Midbrain (tissue), 1 donor: ENCODE data around the gene HDAC8.
A peak's percentile ranks its signal among the peaks of the same experiment; 100 is the strongest.
"Not testable (repeated sequence)": the region's sequence is repeated elsewhere in the genome, so short reads cannot be mapped to it uniquely, and the experiment has no call there.

Experiments
- DNase-seq: peaks from one replicate; lab custom pipeline; 2025; lab: John Stamatoyannopoulos, UW

The HDAC8 gene

DNA sequence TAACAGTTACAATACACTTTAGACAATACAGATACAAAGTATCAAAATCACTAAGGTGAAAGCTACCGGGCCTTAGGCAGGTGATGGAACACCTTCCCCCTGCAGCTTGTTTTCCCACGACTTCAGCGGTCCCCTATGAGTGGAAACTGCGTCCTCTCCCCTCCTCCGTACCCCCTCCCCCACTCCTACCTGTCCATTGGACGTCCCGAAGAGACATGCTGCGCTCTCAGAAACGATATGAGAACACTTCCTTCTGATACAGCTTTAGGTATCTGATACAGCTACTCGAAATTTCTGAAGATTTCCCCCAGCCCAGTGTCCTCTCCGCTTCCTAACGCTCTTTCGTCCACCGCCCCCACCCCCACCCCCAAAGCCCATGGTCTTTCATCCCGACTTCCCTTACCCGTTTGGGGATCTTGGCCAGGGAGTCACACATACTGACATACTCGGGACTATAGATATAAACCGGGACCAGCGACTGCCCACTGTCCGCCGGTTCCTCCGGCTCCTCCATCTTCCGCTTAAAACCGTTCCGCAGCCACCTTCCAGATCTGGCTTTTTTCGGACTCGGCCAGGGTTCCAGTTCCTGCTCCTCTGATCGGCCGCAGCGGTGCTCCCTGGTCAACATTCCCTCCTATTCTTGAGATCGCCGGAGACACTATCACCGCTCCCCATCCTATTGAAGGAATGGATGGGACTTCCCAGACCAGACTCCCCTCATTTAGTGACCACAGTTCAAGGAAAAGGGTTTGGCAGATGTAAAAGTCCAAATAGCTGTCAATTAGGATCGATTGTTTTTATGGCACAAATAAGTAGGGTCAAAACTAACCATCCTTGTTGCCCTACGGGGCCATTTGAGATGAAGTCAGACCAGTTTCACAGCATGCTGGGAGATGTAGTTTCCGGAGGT, at the start of gene HDAC8:
Gene HDAC8, minus strand, starts transcription at position 596 of the 910 bp plus-strand sequence. Its CDS starts 82 bp downstream, at position 514.
- peak; percentile 79 for DNase-seq

DNA sequence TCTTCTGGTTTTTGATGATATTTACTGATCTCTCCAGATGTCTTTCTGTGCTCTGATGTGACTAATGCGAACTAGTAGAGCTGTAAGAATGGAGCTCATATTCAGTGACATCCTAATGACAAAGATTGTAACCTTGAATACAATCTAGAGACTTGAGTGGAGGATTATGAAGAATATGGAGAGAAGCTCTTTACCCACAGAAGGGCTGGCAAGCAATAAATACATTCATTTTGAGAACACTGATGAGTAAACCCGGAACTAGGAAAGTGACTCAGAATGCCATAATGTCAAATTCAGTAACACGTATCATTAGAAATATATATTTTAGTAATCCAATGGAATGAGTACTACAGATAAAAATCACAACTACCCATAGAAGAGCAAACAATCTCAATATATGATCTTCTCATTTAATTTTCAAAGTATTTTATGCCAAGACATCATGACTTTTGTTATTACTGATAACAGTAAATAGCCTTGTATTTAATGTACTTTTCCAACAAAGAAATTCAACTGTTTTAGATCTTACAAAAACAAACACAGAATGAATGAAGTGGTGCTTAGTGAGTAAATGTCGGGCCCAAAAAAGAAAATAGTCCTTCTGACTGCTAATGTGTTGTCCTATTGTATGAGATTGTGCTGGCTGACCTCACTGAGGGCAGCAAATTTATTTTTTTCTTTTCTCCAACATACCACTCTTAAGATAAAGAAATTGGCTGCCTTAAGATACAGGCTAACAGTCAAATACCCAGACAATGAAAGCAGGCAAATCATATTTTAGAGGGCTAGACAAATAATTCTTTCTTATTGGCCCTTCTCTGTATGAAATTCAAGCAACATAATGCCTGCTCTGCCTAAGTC, 49.2 kb upstream of the HDAC8 start:
- DNase-seq, result no peak

DNA sequence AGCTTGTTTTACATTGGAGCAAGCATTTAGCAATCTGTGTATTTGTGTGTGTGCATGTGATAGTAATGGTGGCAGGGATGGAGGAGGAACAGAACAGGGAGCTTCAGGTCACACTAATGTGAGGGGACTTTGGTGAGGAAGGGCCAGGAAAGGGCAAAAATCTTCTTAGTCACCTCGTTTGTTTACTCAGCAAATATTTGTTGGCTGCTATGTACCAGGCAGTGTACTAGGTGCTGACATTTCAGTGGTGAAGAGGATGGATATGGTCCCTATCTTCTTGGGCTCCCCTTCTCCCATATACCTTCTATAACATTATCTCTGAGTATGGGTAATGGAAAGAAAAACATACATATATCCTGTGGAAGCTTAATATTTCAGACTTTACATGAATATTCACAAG, 48.5 kb upstream of the HDAC8 start:
- DNase-seq, result no peak

DNA sequence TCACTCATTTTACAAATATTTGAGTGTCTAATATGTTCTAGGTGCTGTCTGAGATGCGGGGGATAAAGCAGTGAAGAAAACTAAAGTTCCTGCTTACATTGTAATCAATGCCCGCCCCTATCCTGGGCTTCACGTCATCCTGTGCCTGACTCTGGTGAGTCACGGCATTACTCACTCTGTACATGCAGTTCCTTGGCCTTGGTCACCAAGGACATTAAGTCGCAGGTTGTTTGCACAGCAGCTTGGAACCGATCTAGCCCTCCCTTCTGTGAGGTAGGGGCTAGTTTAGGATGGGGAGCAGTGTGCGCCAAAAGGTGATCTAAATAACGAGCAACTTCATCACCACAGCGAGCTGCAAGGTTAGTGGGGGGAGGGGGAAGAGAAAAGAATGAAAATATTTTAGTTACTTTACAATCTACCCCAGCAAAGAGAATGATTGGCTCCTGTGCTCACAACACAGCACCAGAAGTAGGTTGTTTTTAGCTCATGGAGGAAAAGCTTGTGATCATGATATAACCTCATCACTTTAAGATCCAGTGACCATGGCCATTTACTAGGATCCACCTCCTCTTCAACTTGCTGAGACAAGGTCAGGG, 48.0 kb upstream of the HDAC8 start:
- DNase-seq, result no peak

DNA sequence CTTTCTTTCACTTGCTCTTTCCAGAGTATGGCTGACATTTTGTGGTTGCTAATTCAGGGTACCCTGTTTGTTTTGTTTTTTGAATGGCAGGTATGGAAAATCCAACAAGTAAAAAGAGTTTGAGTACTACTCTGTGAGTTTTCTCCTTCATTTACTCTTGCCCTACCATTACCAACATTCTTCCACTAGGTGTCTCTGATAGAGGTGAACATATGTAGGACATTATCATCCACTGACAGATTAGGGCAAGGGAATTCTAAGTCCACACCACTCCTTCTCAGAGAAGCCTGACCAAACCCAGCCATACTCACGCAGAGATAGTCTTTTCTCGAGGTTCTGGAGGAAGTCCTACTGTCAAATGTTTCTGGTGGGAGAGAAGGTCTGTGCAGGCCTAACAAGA, 36.7 kb upstream of the HDAC8 start:
- DNase-seq, result no peak

DNA sequence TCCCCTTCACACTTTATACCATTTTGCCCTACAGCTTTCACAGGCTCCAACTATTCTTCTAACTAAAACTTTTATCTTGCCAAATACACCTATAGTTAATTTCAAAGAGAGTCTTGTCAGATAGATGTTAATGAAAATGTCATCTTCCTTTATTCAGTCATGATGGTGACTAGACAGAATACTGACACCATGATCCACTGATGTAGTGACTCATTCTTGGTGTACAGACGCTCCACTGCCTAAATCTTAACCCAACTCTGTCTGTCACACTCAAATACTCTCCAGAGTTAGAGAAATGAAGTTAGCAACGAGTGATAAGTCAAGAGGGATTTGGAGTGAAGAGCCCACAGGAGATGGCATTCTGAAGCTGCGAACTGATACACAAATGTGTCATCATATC, 32.1 kb upstream of the HDAC8 start:
- DNase-seq, result no peak

DNA sequence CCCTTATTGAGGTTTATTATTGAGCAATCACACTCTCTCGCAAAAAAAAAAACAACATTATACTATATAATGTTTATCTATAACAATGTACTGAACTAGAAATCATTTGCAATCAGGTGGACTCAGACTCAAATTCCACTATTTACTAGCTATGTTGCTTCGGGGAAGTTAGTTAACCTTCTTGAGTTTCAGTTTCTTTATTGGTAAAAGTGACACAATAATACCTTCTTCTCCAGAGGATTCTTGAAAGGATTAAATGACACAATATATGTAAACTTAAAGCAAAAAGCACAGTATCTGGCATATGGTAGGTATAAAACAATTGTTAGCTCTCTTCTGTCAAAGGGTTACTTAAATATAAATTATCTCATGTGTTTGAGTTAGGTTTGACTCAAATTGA, 31.5 kb upstream of the HDAC8 start:
- no peak for DNase-seq

DNA sequence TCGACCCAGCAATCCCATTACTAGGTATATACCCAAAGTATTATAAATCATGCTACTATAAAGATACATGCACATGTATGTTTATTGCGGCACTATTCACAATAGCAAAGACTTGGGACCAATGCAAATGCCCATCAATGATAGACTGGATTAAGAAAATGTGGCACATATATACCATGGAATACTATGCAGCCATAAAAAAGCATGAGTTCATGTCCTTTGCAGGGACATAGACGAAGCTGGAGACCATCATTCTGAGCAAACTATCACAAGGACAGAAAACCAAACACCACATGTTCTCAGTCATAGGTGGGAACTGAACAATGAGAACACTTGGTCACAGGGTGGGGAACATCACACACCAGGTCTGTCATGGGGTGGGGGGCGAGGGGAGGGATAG, 18.4 kb upstream of the HDAC8 start:
- not testable (repeated sequence) for DNase-seq

DNA sequence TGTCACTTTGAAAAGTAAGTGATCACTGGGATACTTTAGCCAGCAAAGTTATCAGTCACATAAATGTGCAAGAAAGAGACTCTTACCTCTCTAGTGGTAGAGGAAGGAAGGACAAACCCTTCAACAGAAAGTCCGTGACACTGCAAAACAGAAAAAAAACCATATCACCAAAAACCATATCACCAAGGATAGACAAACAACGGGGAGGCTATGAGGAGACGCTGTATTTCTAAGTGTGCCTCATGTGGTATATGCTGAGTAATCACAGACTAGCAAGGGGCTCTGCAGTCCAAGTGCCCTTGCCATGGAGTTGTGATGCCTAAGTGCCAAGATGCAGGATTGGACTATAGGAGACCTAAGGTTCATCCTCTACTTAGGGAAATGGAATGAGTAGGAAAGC, 11.5 kb upstream of the HDAC8 start:
- no peak for DNase-seq

DNA sequence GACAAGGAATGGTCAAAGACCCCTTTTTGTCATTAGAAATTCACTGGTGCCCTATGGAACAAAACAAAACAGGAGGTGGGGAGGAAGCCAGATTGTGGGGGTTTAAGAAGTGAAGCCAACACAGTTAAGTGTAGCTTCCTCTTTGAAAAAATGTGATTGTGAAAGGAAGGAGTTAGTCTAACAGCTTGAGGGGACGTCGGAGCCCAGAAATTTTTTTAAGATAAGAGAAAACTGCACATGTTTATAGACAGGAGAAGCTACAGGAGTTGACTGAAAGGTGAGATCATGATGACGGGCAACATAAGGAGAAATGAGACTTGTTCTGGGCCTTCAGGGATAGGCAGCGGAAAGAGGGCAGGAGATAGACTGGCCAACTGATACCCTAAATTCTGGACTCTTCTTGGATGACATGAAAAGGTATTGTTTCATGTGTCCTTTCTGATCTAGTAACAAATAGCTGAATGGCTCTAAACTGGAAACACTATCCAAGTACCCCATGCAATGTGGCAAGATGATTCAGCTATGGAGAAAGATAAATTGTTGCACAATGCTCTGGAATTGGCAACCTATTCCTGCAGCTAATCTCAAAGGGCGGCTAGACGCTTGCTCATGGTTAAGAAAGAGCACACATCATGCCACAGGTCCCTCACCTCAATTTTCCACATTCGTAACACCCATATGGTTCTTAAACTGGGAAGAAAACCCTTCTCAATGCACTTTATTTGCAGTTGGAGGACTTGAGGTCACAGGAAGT, 3.7 kb upstream of the HDAC8 start:
- no peak for DNase-seq

DNA sequence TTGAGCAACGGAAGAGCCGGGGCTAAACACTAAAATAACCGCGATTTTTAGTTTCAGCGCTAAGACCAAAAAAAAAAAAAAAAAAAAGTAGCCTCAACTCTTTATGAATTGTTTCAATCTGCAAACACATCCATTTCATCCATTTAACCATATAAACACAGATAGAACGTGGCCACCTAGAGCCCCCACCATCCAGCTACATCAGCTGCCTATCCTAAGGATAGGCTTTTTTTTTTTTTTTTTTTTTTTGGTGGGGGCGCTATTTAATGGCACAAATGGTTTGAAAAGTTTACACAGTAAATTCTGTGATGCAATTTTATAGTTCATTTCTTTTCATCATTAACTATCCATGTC, 492 bp upstream of the HDAC8 start:
- DNase-seq, result no peak

DNA sequence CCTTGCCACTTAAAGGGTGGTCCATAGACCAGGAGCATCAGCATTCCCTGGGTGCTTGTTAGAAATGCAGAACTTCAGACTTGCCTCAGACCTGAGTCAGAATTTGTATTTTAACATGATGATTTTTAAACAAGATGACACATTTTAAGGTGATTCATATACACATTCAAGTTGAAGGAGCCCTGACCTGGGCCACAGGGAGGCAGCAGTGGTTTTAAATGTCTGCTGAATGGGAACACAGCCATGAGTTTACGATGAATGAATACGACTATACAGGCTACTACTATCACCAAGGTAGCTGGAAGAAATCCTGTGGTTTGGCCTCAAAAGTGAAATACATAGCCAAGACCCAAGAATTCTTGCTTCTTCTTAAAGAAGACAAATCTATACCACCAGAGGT, 2.9 kb downstream of the HDAC8 start:
- DNase-seq, result no peak

DNA sequence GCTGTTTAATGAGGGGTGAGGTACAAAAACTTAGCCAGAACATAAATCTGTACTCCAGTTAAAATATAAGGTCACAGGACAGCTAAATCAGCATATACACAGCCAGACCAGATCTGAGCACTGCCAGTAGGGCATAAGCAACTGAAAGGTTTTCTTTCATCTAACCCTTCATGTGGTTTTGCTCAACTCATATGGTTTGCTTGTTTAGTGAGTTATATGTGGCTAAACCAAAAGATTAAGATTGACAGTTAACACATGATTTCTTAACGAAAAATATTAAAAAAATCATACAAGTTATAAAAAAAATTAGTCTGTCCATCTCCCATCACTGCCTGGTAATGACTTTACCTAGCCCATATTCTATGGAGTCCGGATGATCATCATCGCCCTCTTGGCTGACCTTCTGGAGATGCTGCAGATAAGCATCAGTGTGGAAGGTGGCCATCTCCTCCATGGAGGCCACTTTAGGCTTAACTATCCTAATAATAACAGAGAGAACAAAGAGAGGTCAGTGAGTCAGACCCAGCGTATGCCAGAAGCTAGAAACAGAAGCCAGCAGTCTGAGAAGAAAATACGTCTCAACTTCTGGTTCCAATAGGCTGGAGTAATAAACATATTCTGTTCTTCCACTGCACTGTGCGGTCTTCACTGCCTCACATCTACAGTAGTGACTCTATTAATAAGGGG, 4.1 kb downstream of the HDAC8 start:
- DNase-seq, result no peak

DNA sequence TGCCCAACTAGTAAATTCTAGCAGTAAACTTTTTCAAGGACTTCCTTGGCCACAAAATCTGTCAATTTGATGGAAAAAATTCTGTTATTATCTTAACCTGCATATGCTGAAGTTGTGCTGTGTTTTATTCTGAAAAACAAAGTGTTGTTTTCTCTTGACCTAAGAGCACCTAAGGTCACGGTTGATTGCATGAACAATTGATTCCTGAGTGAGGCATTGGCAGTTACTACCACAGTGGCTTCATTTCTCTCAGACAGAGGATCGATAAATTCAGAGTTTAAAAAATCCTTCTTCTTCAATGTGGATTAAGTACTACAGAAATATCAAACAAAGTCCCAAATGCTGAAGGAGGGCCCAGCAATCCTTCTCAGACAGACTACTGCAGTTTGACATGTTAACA, 6.2 kb downstream of the HDAC8 start:
- no peak for DNase-seq

DNA sequence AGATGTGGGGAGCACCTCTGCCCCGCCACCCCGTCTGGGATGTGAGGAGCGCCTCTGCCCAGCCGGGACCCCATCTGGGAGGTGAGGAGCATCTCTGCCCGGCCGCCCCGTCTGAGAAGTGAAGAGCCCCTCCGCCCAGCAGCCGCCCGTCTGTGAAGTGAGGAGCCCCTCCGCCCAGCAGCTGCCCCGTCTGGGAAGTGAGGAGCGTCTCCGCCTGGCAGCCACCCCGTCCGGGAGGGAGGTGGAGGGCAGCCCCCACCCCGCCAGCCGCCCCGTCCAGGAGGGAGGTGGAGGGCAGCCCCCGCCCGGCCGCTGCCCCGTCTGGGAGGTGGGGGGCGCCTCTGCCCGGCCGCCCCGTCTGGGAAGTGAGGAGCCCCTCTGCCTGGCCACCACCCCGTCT, 13.0 kb downstream of the HDAC8 start:
- DNase-seq, result not testable (repeated sequence)

DNA sequence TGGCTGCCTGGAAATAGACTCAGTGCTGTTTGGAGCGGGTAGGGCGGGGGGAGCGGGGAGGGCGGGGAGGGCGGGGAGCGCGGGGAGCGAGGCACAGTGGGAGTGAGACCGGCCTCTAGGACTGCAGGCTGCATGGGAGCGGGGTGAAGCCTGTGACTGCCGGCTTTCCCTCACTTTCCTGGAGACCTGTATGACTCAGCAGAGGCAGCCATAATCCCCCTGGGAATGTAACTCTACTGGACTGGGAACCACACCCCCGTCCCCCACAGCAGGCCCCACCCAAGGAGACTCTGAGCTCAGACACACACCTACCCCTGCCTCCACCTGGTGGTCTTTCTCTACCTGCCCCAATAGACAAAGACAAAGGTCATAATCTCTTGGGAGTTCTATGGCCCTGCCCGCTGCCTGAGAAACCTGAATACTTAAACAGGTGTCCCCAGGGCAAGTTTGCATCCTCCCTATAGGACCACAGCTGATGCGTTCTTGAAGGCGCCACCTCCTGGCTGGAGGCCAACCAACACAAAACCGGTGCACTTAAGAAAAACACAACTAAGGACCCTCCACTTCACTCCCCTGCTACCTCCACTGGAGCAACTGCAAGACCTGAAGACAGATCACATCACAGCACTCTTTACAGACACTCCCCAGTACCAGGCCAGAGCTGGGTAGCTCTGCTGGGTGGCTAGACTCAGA, 18.0 kb downstream of the HDAC8 start:
- no peak for DNase-seq

DNA sequence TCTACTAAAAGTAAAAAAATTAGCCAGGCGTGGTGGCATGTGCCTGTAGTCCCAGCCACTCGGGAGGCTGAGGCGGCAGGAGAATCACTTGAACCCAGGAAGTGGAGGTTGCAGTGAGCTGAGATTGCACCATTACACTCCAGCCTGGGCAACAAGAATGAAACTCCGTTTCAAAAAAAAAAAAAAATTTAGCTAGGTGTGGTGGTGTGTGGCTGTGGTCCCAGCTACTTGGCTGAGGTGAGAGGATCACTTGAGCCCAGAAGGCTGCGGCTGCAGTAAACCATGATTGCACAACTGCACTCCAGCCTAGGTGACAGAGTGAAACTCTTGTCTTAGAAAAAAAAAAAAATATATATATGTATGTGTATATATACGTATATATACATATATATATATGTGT, 20.2 kb downstream of the HDAC8 start:
- DNase-seq, result not testable (repeated sequence)

DNA sequence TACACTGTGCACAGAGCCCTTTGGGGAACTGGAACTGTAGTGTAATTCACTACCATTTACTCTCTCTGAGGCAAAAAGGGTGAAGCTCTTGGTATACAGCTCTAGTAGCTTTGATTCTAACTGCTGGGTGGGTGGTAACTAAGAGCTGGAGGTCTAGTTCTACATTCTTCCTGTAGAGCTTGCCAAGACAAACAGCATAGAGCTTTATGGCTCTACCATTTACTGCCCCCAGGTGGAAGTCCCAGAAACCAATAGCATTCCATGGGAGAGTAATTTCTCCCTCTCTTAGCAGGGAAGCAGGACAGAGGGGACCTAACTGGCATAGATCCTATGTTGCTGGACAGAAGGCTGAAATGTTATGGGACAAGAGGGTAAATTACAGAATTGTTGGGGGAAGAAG, 26.7 kb downstream of the HDAC8 start:
- no peak for DNase-seq

DNA sequence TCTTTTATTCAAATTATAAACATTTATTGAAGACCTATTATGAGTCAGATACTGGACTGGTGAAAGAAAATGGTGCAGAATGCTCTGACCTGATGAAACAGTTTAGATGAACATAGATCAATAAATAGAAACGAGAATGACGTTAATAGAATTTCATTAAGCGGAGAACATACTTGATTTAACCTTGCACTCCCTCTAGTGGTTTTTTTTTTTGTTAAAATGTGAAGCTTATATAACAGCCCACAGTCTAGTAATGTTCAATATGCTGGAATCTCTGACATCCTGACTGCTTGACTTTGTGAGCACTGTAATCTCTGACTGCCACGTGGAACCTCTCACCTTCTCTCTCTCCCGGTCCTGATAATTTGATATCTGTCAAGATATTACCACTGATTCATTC, 32.3 kb downstream of the HDAC8 start:
- peak; percentile 2 for DNase-seq

DNA sequence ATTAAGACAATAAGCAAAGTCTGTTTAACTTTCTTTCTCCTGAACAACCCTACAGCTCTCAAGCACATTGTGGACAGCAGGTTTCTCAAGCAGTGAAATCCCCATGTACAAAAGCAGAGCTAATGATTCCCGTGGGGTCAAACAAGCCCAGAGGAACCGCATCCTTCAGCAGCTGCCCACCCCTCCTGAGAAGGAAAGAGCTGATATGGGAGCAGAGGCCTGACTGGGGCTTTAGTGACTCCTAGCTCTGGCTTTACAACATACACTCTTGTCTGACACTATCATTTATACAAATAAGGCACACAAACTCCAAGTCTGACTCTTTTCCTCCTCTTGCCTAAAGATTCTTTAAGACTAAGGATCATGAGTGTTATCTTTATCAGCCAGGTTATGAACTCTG, 32.8 kb downstream of the HDAC8 start:
- no peak for DNase-seq

DNA sequence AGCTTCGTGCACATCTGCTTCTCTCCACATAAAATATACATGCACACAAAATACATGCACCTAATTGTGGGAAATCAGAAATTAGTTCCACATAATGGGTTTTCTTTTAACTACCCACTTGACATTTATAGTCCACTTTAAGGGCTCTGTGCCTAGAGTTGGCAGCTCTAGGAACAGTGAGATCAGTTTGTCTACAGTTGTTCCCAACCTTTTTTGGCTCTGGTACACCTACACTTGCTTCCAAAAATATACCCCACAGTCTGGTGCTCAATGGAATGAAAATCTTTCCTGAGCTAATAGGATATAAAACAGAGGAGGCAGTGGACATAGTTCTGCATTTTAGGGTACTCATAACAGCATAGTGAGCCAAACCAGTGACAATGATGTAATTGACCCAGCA, 36.1 kb downstream of the HDAC8 start:
- no peak for DNase-seq
